Ishikawa (cell line): ENCODE results near the gene JMY.

Experiments used
- CEBPB ChIP-seq: IDR thresholded peaks from 2 replicates; pipeline ENCODE4 v1.6.1; 2012
- CREB1 ChIP-seq: IDR thresholded peaks from 2 replicates; pipeline ENCODE4 v1.6.1; 2012; ENCODE audit warnings: low read depth
- EP300 ChIP-seq: IDR thresholded peaks from 2 replicates; pipeline ENCODE4 v1.6.1; 2012; ENCODE audit warnings: borderline replicate concordance
- MAX ChIP-seq: IDR thresholded peaks from 2 replicates; pipeline ENCODE4 v1.6.1; 2012
- RAD21 ChIP-seq: IDR thresholded peaks from 2 replicates; pipeline ENCODE4 v1.6.1; 2012; ENCODE audit warnings: low read depth
- TAF1 ChIP-seq: IDR thresholded peaks from 2 replicates; pipeline ENCODE4 v1.6.1; 2012; ENCODE audit warnings: low read depth, mild to moderate bottlenecking
- TCF12 ChIP-seq: IDR thresholded peaks from 2 replicates; pipeline ENCODE4 v1.6.1; 2012; ENCODE audit warnings: low read depth
- USF1 ChIP-seq: IDR thresholded peaks from 2 replicates; pipeline ENCODE4 v1.6.1; 2012

GRCh38 chr5:79318935-79319614, 83.1 kb downstream of the JMY start:
- TF ChIP-seq CREB1: no peak
- TF ChIP-seq USF1: no peak
- no peak for TF ChIP-seq TAF1
- no peak for TF ChIP-seq MAX
- TF ChIP-seq CEBPB: no peak
- no peak for TF ChIP-seq TCF12
- TF ChIP-seq EP300: no peak
- TF ChIP-seq RAD21: no peak
